ENCODE data around the gene CCDC33. TPM values are rescaled to one million over a fixed set of nuclear protein-coding genes. Genes with fewer than 3 reads are reported as not detected.

CCDC33 gene
- total RNA-seq, 4 donors from 2014 or later: not detected

GRCh38 chr15:74208496-74208895 is 27.6 kb upstream of the CCDC33 start:
- H3K27ac ChIP-seq: no peak overlapping the region
- H3K4me3 ChIP-seq: no peak overlapping the region
- H3K4me1 ChIP-seq: peaks cover 0 to 10% (median 0%) of the 10 kb centered on the region in 4 donors
- 64 to 72% methylated on average over 6 of the region's 6 CpGs for WGBS, 2 donors
- TF ChIP-seq POLR2A (IDR thresholded peaks at IDR 0.05) (no peak), EP300 (IDR thresholded peaks at IDR 0.05) (no peak), CTCF (IDR thresholded peaks at IDR 0.05) (no peak)
- H3K9me3 ChIP-seq: peaks cover 0 to 3% (median 0%) of the 10 kb centered on the region in 4 donors
- no peak for DNase-seq (ENCODE audit: low spot score in 2 of 2)
- H3K36me3 ChIP-seq: no peaks in the 10 kb centered on the region
- no peaks in the 10 kb centered on the region for H3K27me3 ChIP-seq

- no peak for TF ChIP-seq POLR2A (IDR thresholded peaks at IDR 0.05)
- TF ChIP-seq CTCF (IDR thresholded peaks at IDR 0.05): no peak
- no peak for TF ChIP-seq EP300 (IDR thresholded peaks at IDR 0.05)
- H3K27ac ChIP-seq: no peak overlapping the region
- 35 to 36% methylated on average over 10 to 11 of the region's 11 CpGs for WGBS, 2 donors
- peaks cover 0 to 3% (median 0%) of the 10 kb centered on the region in 4 donors for H3K9me3 ChIP-seq
- H3K27me3 ChIP-seq: no peaks in the 10 kb centered on the region
- no peak overlapping the region for H3K4me3 ChIP-seq
- H3K4me1 ChIP-seq: peaks cover 0 to 4% (median 0%) of the 10 kb centered on the region in 4 donors
- H3K36me3 ChIP-seq: no peaks in the 10 kb centered on the region
- no peak for DNase-seq (ENCODE audit: low spot score in 2 of 2)
These were observed 27.1 kb upstream of the CCDC33 start for GRCh38 chr15:74208901-74209559.

GRCh38 chr15:74209560-74209958 is 26.6 kb upstream of the CCDC33 start:
- Histone ChIP-seq H3K4me1 (no peaks in the 10 kb centered on the region), H3K27ac (no peak overlapping the region)

GRCh38 chr15:74209997-74210671 is 26.0 kb upstream of the CCDC33 start:
- no peak for DNase-seq (ENCODE audit: low spot score in 2 of 2)
- H3K4me3 ChIP-seq: no peak overlapping the region
- peaks cover 0 to 3% (median 0%) of the 10 kb centered on the region in 4 donors for H3K9me3 ChIP-seq
- H3K27ac ChIP-seq: no peak overlapping the region
- H3K36me3 ChIP-seq: no peaks in the 10 kb centered on the region
- no peaks in the 10 kb centered on the region for H3K27me3 ChIP-seq
- no peaks in the 10 kb centered on the region for H3K4me1 ChIP-seq
- no peak for TF ChIP-seq CTCF (IDR thresholded peaks at IDR 0.05)
- no peak for TF ChIP-seq POLR2A (IDR thresholded peaks at IDR 0.05)
- no peak for TF ChIP-seq EP300 (IDR thresholded peaks at IDR 0.05)
- WGBS, 2 donors: 32 to 37% methylated on average over 4 of the region's 4 CpGs

More at GRCh38 chr15:74209560-74209958, 26.6 kb upstream of the CCDC33 start:
- H3K27me3 ChIP-seq: no peaks in the 10 kb centered on the region
- no peaks in the 10 kb centered on the region for H3K36me3 ChIP-seq
- TF ChIP-seq EP300 (IDR thresholded peaks at IDR 0.05) (no peak), POLR2A (IDR thresholded peaks at IDR 0.05) (no peak), CTCF (IDR thresholded peaks at IDR 0.05) (no peak)
- whole genome bisulfite sequencing, 2 donors: 75 to 88% methylated on average over 5 of the region's 5 CpGs
- DNase-seq (ENCODE audit: low spot score in 2 of 2): no peak
- no peak overlapping the region for H3K4me3 ChIP-seq
- peaks cover 0 to 3% (median 0%) of the 10 kb centered on the region in 4 donors for H3K9me3 ChIP-seq

- no peak overlapping the region for H3K4me3 ChIP-seq
- H3K4me1 ChIP-seq: no peaks in the 10 kb centered on the region
- DNase-seq (ENCODE audit: low spot score in 2 of 2): no peak
- H3K36me3 ChIP-seq: no peaks in the 10 kb centered on the region
- no peak overlapping the region for H3K27ac ChIP-seq
- TF ChIP-seq EP300 (IDR thresholded peaks at IDR 0.05): no peak
- no peak for TF ChIP-seq POLR2A (IDR thresholded peaks at IDR 0.05)
- TF ChIP-seq CTCF (IDR thresholded peaks at IDR 0.05): no peak
- peaks cover 0 to 3% (median 0%) of the 10 kb centered on the region in 4 donors for H3K9me3 ChIP-seq
- H3K27me3 ChIP-seq: no peaks in the 10 kb centered on the region
These were observed 25.4 kb upstream of the CCDC33 start for GRCh38 chr15:74210729-74211128.
